NCI-H2227 (cell line): Measurements from ENCODE around the gene INTS6.

Experiments used
- DNase-seq: peaks from one replicate; lab custom pipeline; 2025; ENCODE audit not compliant: unreplicated experiment; lab: John Stamatoyannopoulos, UW

Gene INTS6

DNA sequence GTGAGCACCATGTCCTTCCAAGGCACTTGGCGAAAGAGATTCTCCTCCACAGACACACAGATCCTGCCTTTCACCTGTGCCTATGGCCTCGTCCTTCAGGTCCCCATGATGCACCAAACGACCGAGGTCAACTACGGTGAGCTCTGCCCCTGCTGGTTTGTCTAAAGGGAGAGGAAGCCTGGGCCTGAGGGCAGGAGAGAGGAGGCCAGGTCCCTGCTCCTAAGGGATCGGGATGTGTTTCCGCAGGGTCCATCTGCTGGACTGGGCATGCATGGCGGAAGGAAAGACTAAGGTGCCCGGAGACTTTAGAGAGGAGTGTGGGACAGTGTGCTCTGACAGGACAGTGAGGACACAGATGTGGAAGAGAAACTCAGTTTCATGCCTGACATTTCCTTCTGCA is 105.7 kb downstream of the INTS6 start:
- no peak for DNase-seq

DNA sequence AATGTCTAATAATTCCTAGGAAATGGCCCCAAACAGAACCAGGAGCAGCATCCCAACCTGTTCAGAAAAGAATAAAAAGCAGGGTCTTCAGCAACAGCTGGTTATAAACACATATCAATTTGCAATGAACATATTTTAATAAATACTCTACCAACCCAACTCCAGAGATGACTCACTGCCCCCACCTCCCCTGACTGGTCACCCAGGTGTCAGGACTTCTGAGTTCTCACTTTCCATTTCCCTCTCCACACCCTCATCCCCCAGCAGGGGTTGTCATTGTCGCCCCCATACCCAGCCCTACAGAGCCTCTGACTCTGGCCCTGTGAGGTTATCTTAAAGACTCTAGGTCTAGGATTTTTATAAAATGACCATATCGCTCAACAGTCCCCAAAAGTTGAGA is 106.4 kb downstream of the INTS6 start:
- no peak for DNase-seq

DNA sequence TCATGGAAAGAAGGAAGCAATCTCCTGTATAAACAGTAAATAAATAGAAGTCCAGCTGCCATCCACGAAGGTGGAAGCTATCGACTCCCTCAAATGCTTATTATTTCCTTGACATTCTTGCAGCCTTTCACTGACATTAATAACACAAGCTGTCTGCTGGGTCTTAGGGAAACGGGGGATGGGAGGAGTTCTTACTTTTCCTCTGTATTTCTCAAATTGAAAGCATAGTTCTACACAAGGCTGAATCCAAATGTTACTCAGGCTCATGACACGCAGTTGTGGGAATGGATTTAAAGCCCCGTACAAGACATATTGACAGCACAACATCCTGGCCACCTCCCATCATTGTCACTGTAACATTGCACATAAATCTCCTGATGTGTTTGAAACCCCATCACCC is 109.4 kb downstream of the INTS6 start:
- DNase-seq = no peak

DNA sequence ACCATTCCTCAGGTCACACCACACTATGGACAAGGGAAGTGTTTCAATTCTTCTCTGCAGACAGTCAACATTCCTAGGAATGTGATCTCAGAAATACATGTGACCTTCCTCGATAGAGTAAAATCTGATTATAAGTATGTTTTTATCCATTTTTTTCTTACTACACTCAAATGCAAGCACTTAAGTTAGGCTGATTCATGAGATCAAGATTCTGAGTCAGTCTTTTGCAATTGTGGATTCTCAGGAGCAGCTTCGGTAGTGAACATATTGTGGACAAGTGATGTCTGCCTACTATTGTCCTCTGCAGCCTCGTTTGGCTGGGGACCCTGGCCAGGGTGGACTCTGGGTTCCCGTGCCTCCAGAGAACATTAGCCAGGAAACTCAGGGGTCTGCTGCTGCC is 110.1 kb downstream of the INTS6 start:
- no peak for DNase-seq

DNA sequence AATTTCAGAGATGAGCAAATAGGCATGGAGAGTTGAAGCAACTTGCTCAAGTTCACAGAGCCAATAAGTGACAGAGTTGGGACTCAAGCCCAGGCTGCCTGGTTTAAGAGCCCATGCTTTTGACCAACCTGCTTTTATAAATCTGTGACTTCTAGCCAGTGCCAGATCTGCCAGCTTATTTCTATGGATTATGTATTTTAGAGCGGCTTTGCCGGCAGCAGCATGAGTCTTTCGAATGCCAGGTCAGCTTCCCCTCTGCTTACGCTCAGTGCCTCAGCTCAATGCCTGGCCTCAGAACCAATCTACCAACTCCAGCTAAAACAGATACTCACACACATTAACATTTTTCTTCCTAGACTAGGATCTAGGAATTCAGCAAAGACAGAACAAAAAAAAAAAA is 111.0 kb downstream of the INTS6 start:
- DNase-seq = no peak

DNA sequence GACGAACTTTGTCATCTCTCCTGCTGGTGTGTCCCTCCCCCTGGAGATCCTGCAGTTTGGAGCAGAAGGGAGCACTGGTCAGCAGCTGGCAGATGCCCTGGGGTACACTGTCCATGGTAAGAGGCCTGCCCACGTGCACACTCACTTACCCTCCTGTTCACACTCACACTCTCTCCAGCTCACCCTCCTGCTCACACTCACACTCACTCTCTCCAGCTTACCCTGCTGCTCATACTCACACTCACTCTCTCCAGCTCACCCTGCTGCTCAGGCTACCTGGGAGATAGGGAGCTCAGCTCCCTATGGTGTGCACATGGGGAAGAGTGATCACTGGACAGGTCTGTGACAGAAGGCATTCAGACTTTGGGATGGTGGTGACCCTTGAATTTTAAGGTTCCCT is 111.6 kb downstream of the INTS6 start:
- no peak for DNase-seq

DNA sequence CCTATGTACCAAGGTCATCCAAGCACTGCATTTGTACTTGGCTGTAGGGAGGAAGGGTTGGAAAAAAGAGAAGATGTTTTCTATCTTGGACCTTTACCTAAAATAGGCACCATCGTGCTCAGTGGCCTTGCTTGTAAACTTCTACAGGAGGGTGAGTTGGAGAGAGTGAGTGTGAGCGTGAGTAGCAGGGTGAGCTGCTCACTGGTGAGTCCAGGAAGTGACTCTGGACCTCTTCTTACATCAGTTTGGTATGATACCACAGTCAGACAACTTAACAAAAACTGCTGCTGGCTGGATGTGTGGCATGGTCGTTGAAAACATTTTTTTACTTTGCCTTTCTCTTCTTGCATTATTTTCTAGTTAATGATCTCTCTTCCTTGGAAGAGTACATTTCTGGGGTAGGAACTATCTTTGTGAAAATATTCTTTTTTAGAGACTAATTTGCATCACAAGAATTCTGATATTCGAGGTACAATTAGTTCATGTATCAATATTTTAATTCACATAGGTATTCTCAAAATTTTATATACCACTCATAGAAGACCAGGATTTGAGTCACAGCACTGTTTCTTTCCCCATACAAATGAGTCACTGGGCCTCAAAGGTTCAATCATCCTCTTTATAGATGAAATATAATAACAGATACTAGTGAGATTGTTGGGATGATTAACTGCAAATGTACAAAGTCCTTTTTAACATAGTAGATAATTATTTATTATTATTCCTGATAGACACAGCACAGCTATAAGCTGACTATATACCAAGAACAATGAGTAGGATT is 112.7 kb downstream of the INTS6 start:
- no peak for DNase-seq

DNA sequence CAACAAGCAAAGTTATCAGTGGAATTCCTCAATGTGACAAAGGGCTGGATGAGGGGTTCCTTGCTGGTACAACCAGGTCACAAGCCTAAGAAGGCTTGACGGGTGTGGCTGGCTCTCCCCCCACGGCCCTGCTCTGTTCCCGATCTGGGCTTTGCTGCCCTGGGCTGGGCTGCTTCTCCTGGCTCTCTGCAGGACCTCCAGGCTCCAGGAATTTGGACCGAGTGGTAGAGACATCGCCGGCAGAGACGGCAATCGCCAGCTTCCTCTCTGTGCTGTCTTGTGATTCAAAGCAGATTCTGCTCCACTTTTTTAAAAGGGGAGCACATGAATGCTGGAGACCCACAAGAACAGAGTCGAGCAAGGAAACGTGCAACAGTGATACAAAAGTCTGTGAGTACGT is 113.5 kb downstream of the INTS6 start, which contains the start of gene SERPINE3:
Gene SERPINE3 (plus strand): TSS at position 338 of the 400 bp plus-strand sequence. CDS start 1,401 bp downstream, outside the sequence.
- no peak for DNase-seq

DNA sequence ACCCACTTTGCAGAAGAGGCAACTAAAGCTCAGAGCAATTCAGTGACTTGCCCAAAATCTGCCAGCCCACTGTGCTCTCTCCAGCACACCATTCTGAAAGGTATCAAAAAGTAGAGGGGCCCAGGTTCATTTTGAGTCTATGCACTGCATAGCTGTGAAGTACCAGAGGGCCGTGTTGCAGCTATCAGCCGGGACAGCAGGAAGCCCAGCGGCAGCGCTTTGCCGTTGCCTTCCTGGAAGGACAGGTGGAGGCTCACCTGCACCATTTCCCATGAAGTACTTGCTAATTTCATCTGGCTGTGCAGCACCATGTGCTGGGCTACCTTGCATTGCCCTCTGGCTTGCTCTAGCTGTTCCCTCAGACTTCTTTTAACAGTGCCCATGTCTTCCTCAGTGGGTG is 116.1 kb downstream of the INTS6 start:
- no peak for DNase-seq

DNA sequence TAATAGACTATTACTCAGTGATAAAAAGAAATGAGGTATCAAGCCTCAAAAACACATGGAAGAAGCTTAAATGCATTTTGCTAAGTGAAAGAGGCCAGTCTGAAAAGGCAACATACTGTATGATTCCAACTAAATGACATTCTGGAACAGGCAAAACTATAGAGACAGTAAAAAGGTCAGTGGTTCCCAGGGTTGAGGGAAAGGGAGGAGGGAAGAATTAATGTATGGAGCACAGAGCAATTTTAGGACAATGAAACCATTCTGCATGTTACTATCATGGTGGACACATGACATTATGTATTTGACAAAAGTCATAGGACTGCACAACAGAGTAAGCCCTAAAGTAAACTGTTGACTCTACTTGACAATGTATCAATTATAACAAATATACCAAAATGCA is 119.0 kb downstream of the INTS6 start:
- no peak for DNase-seq

DNA sequence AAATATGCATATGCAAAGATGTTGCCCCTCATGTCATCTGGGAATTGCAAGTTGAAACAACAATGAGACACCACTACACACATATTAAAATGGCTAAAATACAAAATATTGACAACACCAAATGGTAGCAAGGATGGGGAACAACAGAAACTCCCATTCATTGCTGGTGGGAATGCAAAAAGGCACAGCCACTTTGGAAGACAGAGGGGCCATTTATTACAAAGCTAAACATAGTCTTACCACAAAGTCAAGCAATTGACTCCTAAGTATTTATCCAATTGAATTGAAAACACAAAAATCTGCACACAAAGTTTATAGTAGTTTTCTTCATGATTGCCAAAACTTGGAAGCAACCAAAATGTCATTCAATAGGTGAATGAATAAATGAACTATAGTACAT is 119.4 kb downstream of the INTS6 start:
- DNase-seq = no peak

DNA sequence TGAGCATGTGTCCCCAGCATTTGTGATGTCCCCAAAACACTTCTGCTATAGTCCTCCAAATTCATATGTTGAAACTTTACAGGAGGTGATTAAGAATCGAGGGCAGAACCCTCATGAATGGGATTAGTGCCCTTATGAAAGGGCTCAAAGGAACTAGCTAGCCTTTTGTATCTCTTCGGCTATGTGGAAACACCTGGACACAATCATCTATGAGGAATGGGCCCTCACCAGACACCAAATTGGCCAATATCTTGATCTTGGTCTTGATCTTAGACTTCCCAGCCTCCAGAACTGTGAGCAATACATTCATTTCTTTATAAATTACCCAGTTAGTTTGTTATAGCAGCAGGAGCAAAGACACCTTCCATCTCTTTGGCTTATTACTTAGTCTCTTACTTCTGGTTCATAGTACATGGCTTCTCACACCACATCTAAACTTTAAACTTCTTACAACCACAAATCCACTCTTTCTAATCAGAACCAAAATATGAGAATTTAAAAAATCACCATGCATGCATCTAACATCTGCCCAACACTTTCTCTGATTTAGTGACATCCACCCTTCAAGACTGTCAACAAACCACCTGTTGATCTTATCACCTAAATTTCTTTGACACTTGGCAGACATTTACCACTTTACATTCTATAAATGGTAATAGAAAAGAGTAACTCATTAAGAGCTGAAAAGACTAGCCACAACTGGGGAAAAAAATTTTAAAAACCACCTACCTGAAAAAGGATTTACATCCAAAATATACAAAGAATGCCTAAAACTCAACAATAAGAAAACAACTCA is 120.1 kb downstream of the INTS6 start:
- no peak for DNase-seq

DNA sequence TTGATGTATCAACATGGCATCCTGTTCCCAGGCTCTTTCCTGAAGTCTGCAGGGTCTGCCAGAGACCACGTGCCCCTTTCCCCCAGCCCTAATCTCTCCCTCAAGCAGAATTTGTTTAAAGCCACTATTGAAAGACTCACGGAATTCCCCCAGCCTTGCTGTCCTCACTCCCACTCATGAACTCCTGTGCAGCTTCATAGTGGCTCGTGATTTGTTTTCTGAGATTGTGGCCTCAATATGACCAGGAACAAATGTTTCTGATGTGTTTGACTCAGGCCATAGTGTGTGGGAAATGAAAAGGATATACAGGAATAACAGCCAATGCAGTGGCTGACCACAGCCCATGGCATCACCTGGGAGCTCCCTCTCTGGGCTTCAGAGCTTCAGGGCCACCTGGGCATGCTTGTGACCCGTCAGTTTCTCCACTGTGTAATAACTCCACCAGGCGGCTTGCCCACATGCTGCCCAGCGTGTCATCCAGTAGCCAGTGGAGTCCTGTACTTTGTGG is 121.4 kb downstream of the INTS6 start:
- DNase-seq = no peak

DNA sequence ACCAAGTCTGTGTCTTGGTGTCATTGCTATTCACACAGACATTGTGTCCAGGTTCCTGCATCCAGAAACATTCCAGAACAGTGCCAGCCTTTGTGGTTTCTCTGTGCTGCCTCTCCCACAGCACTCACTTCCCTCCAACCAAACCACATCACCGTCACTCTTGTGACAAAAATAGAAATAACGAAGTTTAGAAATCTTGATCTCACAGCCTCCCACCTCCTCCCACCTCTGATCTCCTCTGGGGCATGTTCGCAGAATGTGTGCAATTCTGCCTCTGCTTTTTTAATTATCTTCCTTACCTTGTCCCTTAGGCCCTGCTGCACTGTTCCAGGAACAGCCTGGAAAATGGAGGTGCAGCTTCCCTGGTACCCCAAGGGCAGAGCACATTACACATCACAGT is 122.0 kb downstream of the INTS6 start:
- DNase-seq = no peak

DNA sequence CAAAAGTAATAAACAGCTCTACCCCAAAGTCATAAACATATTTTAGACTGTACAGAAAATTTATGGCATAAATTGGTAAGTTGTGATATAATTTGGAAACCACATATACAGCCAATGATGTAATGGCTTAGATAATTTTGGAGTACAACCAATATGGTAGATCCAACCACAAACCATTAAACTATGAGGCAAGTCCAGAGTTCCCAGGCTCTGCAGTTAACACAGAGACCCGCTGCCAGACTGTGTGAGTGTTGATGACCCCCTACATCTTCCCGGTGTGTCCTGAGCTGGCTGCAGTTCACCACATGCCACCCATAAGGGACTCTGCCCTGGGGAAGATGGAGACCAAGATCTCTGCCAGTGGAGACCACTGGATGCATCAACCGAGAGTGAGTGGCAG is 123.2 kb downstream of the INTS6 start:
- DNase-seq = no peak

DNA sequence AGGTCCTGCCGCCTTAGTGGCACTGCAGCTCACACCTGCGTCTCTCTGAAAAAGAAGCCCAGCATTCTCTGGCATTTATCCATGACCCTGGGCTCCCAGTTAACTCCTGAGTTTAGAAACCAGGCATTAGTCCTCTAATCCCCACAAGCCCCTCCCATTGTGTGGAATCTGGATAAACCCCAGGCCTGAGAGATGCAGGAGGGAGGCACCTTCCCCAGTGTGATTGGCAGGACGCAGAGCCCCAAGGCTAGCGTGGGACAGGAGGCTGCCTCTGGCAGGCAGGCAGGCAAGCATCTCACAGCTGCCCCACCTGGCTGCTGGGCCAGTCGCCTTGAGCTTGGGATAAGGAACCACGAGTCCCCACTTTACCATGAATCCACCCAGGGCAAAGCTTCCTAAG is 124.3 kb downstream of the INTS6 start:
- DNase-seq = no peak

DNA sequence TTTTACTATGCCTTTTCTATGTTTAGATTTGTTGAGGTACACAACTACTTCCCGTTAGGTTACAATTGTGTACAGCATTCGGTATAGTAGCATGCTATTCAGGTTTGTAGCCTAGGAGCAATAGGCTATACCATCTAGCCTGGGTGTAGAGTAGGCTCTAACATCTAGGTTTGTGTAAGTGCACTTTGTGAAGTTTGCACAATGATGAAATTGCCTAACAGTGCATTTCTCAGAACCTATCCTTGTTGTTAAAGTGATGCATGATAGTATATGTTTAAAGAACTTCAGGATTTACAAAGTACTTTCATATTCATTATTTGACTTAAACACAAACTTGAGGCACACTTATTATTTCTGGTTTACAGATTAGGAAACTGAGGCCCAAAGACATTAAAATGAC is 124.9 kb downstream of the INTS6 start:
- DNase-seq = no peak

DNA sequence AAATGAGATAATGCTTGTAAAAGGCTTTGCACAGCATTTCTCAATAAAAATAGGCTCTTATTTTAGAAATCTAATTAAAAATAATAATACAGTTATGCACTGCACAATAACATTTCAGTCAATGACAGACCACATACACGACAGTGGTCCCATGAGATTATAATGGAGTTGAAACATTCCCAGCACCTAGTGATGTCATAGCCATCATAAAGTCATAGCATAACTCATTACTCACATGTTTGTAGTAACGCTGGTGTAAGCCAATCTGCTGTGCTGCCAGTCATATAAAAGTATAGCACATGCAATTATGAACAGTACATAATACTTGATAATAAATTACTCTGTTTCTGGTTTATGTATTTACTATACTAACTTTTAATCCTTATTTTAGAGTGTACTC is 126.1 kb downstream of the INTS6 start:
- no peak for DNase-seq

DNA sequence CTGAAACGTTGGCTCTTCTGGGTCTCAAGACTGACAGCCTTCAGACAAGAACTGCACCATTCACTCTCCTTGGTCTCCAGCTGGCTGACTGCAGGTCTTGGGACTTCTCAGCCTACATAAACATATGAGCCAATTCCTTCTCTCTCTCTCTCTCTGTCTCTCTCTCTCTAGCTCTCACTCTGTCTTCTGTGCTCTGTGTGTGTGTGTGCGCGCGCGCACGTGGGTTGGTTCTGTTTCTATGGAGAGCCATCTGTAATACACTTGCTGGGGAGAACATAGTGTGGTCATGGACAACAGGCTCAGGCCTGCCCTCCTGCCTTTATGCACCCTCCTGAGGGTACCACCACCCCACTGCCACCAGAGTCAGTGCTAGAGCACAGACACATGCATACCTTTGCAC is 127.0 kb downstream of the INTS6 start:
- DNase-seq = no peak

DNA sequence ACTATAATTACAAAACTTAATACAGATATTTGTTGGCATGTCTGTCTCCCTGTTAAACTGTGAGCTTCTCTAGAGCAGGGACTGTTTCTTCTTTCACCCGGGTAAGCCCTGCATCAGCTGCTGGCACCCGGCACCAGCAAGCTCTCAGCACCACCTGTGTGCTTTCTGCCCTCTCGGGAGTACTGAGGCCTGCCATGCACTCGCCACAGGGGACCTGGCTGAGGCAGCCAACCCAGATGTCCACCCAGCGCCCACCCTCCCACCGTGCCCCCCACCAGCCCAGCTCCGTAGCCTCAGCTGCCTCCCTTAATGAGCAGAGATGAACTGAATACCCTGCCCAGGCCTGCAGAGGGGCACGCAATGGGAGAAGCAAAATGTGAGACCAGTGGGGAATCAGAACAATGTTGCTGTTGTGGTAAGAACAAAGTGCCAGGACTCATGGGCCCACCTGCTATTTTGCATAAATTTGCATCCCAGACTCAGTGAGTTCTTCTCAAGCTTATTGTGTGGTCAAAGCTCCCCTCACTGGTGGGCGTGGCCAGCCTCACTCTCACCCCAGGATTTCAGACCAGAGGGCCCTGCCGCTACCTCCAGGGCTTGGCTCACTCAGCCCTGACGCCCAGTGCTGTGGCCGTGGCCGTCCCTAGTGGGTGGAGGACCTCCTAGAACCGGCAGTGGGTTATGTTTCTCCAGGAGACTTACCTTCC is 128.0 kb downstream of the INTS6 start:
- DNase-seq = no peak

DNA sequence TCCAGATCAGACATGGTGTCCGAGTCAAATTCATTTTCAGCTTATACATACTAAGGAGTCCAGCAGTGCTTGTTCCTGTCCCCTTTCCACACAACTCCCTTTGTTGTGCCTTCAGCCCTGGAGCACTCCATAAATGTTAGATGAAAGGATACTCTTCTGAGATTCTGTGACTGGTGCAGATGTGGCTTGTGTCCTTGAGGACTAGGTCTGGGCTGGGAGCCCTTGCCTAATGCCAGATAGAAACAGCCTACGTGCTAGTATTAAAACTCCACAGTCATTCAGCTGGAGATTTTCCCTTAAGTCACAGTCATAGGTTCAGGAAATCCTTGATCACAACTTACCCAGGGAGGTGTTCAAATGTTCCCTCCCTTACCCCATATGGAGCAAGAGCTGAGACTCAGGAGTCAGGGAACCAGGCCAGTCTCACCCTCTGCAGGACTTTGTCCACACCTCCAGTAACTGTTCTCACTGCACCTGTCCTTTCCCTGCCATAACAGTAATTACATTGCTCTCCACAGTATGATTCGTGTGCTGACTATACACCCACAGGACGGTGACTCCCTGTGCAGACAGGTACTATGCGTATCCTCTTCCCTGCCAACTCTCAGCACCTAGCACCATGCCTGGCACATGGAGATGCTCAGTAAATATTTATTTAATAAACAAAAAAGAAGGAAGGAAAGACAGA is 128.9 kb downstream of the INTS6 start:
- no peak for DNase-seq
